Forelimb muscle (tissue), 1 donor: ENCODE data around the gene POU6F2. TPM values are rescaled to one million over a fixed set of nuclear protein-coding genes. Genes with fewer than 3 reads are reported as not detected.
"Not testable (repeated sequence)": the region's sequence is repeated elsewhere in the genome, so short reads cannot be mapped to it uniquely, and the experiment has no call there.

Experiments
- DNase-seq: peaks from one replicate; pipeline ENCODE4 v3.0.0-alpha.2; 2013; ENCODE audit warnings: low read depth
- polyA plus RNA-seq: library from polyadenylated mRNA; unstranded; fragments of 120-200 nt; gene quantifications from one replicate; pipeline ENCODE4 v1.2.1, GENCODE V29; 2013; ENCODE audit not compliant: insufficient read length

The POU6F2 gene
- polyA plus RNA-seq, 1 donor = not detected

GRCh38 chr7:39304178-39304577 lies 326.5 kb downstream of the POU6F2 start:
- no peak for DNase-seq

GRCh38 chr7:39304668-39305405 lies 327.1 kb downstream of the POU6F2 start:
- DNase-seq = no peak

GRCh38 chr7:39306016-39306570 lies 328.4 kb downstream of the POU6F2 start:
- DNase-seq = no peak

GRCh38 chr7:39310699-39311098 lies 333.0 kb downstream of the POU6F2 start:
- no peak for DNase-seq

- DNase-seq = no peak
Observed at GRCh38 chr7:39312254-39312989, 334.7 kb downstream of the POU6F2 start.

- no peak for DNase-seq
Observed at GRCh38 chr7:39313376-39313775, 335.7 kb downstream of the POU6F2 start.

- DNase-seq = no peak
Observed at GRCh38 chr7:39313974-39314373, 336.3 kb downstream of the POU6F2 start.

GRCh38 chr7:39317107-39317506 lies 339.4 kb downstream of the POU6F2 start:
- DNase-seq = no peak

- no peak for DNase-seq
Observed at GRCh38 chr7:39317896-39318295, 340.2 kb downstream of the POU6F2 start.

- no peak for DNase-seq
Observed at GRCh38 chr7:39321245-39321644, 343.5 kb downstream of the POU6F2 start.

- DNase-seq = no peak
Observed at GRCh38 chr7:39321909-39322498, 344.3 kb downstream of the POU6F2 start.

GRCh38 chr7:39324139-39324760 lies 346.5 kb downstream of the POU6F2 start:
- no peak for DNase-seq

GRCh38 chr7:39331607-39332006 lies 353.9 kb downstream of the POU6F2 start:
- DNase-seq = not testable (repeated sequence)

GRCh38 chr7:39332142-39332541 lies 354.4 kb downstream of the POU6F2 start:
- no peak for DNase-seq

- DNase-seq = no peak
Observed at GRCh38 chr7:39333701-39334100, 356.0 kb downstream of the POU6F2 start.

- no peak for DNase-seq
Observed at GRCh38 chr7:39336442-39336841, 358.7 kb downstream of the POU6F2 start.

GRCh38 chr7:39338716-39339115 lies 361.0 kb downstream of the POU6F2 start:
- no peak for DNase-seq

GRCh38 chr7:39339591-39339990 lies 361.9 kb downstream of the POU6F2 start:
- DNase-seq = no peak

- DNase-seq = no peak
Observed at GRCh38 chr7:39341083-39341482, 363.4 kb downstream of the POU6F2 start.

- DNase-seq = no peak
Observed at GRCh38 chr7:39342763-39343162, 365.1 kb downstream of the POU6F2 start.

GRCh38 chr7:39349452-39350123 lies 371.9 kb downstream of the POU6F2 start:
- DNase-seq = no peak
